Endodermal cell (in vitro differentiated cells): ENCODE data around the gene KCNJ4. TPM values are rescaled to one million over a fixed set of nuclear protein-coding genes. Genes with fewer than 3 reads are reported as not detected.

Experiments used
- DNase-seq: peaks from one replicate; pipeline ENCODE4 v3.0.0-alpha.2; 2017
- H3K27ac ChIP-seq: 2 replicates; pipeline ENCODE4 v1.5.1; 2013; ENCODE audit warnings: mild to moderate bottlenecking, low read depth, low read length, moderate library complexity
- H3K27me3 ChIP-seq: 2 replicates; pipeline ENCODE4 v1.6.1; 2013; ENCODE audit warnings: mild to moderate bottlenecking, low read length, moderate library complexity; ENCODE audit not compliant: insufficient read depth, control insufficient read depth, poor library complexity, severe bottlenecking
- H3K36me3 ChIP-seq: 2 replicates; pipeline ENCODE4 v1.7.0; 2013; ENCODE audit warnings: mild to moderate bottlenecking, low read length, moderate library complexity; ENCODE audit not compliant: control insufficient read depth, insufficient read depth
- H3K4me1 ChIP-seq: one replicate; pipeline ENCODE4 v1.7.0; 2013; ENCODE audit warnings: low read length; ENCODE audit not compliant: control insufficient read depth, insufficient read depth
- H3K4me3 ChIP-seq: 2 replicates; pipeline ENCODE4 v1.5.1; 2013; ENCODE audit warnings: mild to moderate bottlenecking, low read length, moderate library complexity
- H3K9ac ChIP-seq: 2 replicates; pipeline ENCODE4 v1.6.1; 2013; ENCODE audit warnings: mild to moderate bottlenecking, low read length, moderate library complexity; ENCODE audit not compliant: poor library complexity, severe bottlenecking; ENCODE audit errors: extremely low read depth
- H3K9me3 ChIP-seq: 2 replicates; pipeline ENCODE4 v1.6.1; 2013; ENCODE audit warnings: mild to moderate bottlenecking, low read length, moderate library complexity; ENCODE audit not compliant: control insufficient read depth
- H3K27ac Mint-ChIP-seq: 2 replicates; pipeline ENCODE4 v1.8.0; 2020; ENCODE audit warnings: mixed read lengths
- H3K27me3 Mint-ChIP-seq: 2 replicates; pipeline ENCODE4 v1.8.0; 2021; ENCODE audit warnings: mild to moderate bottlenecking, mixed read lengths; ENCODE audit not compliant: insufficient read depth
- H3K36me3 Mint-ChIP-seq: 2 replicates; pipeline ENCODE4 v1.8.0; 2020; ENCODE audit warnings: low read depth, mixed read lengths
- H3K4me1 Mint-ChIP-seq: 2 replicates; pipeline ENCODE4 v1.8.0; 2020; ENCODE audit warnings: mixed read lengths
- H3K4me3 Mint-ChIP-seq: 2 replicates; pipeline ENCODE4 v1.8.0; 2020; ENCODE audit warnings: mild to moderate bottlenecking, moderate library complexity, mixed read lengths
- H3K9me3 Mint-ChIP-seq: 2 replicates; pipeline ENCODE4 v1.8.0; 2020; ENCODE audit warnings: mild to moderate bottlenecking, mixed read lengths
- CTCF ChIP-seq: fragments of 200-600 bp; sonication (generic); conservative IDR thresholded peaks from 2 replicates; pipeline ENCODE4 v1.5.0; 2021; ENCODE audit warnings: antibody characterized with exemption, mild to moderate bottlenecking
- WGBS, 2 experiments: methylation state at CpG; one replicate each; pipeline versions ENCODE4 v1.1.5 to v1.1.7; 2013; ENCODE audit warnings: missing lambda C conversion rate in 2 of 2, mixed read lengths in 1 of 2; ENCODE audit not compliant: insufficient coverage in 1 of 2, insufficient read length in 1 of 2; 5-methylcytosine and 5-hydroxymethylcytosine counted together
- total RNA-seq, 2 donors: library from RNA; stranded (reverse); fragmentation: NEBNext Ultra II Directional in 1 of 2; extraction: Animal tissue kit (Norgen Biotek cat#: 25700) in 1 of 2; gene quantifications; 2 replicates in 1 of 2; 3 replicates in 1 of 2; pipeline ENCODE4 v1.2.1, GENCODE V29; 2021

KCNJ4 gene
- total RNA-seq, 2 donors from 2014 or later = 0.37 to 1.4 TPM

GRCh38 chr22:38469306-38469781 lies 14.3 kb upstream of the KCNJ4 start:
- H3K27me3 Mint-ChIP-seq = peaks cover 32% of the 10 kb centered on the region
- WGBS, 2 experiments = 90 to 96% methylated on average over 5 to 6 of the region's 6 CpGs
- H3K27ac Mint-ChIP-seq = no peak overlapping the region
- Histone ChIP-seq H3K9ac (no peak overlapping the region), H3K4me3 (no peak overlapping the region), H3K36me3 (no peaks in the 10 kb centered on the region), H3K4me1 (no peaks in the 10 kb centered on the region), H3K9me3 (no peaks in the 10 kb centered on the region), H3K27ac (no peak overlapping the region), H3K27me3 (no peaks in the 10 kb centered on the region)
- H3K36me3 Mint-ChIP-seq = no peaks in the 10 kb centered on the region
- peak overlapping the region; percentile 68 for H3K4me3 Mint-ChIP-seq
- H3K4me1 Mint-ChIP-seq = no peaks in the 10 kb centered on the region
- TF ChIP-seq CTCF = no peak
- H3K9me3 Mint-ChIP-seq = no peaks in the 10 kb centered on the region
- no peak for DNase-seq

GRCh38 chr22:38468443-38469305 lies 13.7 kb upstream of the KCNJ4 start:
- Mint-ChIP-seq H3K27ac (no peak overlapping the region), H3K9me3 (no peaks in the 10 kb centered on the region), H3K4me1 (peaks cover under 1% of the 10 kb centered on the region), H3K27me3 (peaks cover 38% of the 10 kb centered on the region), H3K4me3 (peak overlapping the region; percentile 68), H3K36me3 (no peaks in the 10 kb centered on the region)
- peak overlapping the region; percentile 83 for H3K9ac ChIP-seq
- no peaks in the 10 kb centered on the region for H3K36me3 ChIP-seq
- 73 to 78% methylated on average over 13 to 28 of the region's 28 CpGs for WGBS, 2 experiments
- no peak overlapping the region for H3K27ac ChIP-seq
- H3K4me3 ChIP-seq = peak overlapping the region; percentile 82
- no peaks in the 10 kb centered on the region for H3K4me1 ChIP-seq
- peak; percentile 72 for TF ChIP-seq CTCF
- no peaks in the 10 kb centered on the region for H3K27me3 ChIP-seq
- DNase-seq = no peak
- H3K9me3 ChIP-seq = no peaks in the 10 kb centered on the region

GRCh38 chr22:38467904-38468442 lies 13.0 kb upstream of the KCNJ4 start, which contains the start of gene KDELR3:
KDELR3 (plus strand) TSS chr22:38468096; CDS start chr22:38468234, 138 bp downstream.
- H3K4me1 ChIP-seq = no peaks in the 10 kb centered on the region
- H3K27ac Mint-ChIP-seq = no peak within 1 kb of the TSS
- peak; percentile 74 for DNase-seq
- peak within 1 kb of the TSS; percentile 82 for H3K4me3 ChIP-seq
- WGBS, 2 experiments = 1 to 3% methylated on average over 28 to 53 of the region's 53 CpGs
- no peaks in the 10 kb centered on the region for H3K36me3 ChIP-seq
- peaks cover 7% of the 10 kb centered on the region for H3K4me1 Mint-ChIP-seq
- H3K4me3 Mint-ChIP-seq = peak within 1 kb of the TSS; percentile 68
- H3K36me3 Mint-ChIP-seq = no peaks in the 10 kb centered on the region
- H3K9ac ChIP-seq = peak within 1 kb of the TSS; percentile 83
- TF ChIP-seq CTCF = no peak
- peaks cover 45% of the 10 kb centered on the region for H3K27me3 Mint-ChIP-seq
- H3K9me3 ChIP-seq = no peaks in the 10 kb centered on the region
- no peaks in the 10 kb centered on the region for H3K27me3 ChIP-seq
- no peaks in the 10 kb centered on the region for H3K9me3 Mint-ChIP-seq
- H3K27ac ChIP-seq = no peak within 1 kb of the TSS
